NCI-H2107 treated with DMSO at 0.1 percent for 48 hours (cell line): ENCODE results near the gene SLC15A4.
"Not testable (repeated sequence)": the region's sequence is repeated elsewhere in the genome, so short reads cannot be mapped to it uniquely, and the experiment has no call there.

Experiments used
- DNase-seq: peaks from one replicate; lab custom pipeline; 2025; ENCODE audit not compliant: unreplicated experiment; lab: John Stamatoyannopoulos, UW

The SLC15A4 gene

DNA sequence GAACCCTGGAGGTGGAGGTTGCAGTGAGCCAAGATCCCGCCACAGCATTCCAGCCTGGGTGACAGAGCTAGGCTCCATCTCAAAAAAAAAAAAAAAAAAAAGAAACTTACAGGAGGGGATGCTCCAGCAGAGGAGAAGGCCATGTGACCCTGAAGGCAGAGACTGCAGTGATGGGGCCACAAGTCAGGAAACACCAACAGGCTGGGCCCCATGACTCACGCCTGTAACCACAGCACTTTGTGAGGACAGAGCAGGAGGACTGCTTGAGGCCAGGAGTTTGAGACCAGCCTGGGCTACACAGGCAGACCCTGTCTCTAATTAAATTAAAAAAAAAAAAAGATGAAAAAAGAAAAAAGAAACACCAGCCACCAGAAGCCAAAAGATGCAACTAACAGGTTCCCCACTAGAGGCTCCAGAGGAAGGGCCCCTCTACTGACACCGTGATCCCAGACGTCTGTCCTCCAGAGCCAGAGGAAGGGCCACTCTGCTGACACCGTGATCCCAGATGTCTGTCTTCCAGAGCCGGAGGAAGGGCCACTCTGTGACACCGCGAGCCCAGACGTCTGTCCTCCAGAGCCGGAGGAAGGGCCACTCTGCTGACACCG is 20.4 kb upstream of the SLC15A4 start:
- DNase-seq: no peak

DNA sequence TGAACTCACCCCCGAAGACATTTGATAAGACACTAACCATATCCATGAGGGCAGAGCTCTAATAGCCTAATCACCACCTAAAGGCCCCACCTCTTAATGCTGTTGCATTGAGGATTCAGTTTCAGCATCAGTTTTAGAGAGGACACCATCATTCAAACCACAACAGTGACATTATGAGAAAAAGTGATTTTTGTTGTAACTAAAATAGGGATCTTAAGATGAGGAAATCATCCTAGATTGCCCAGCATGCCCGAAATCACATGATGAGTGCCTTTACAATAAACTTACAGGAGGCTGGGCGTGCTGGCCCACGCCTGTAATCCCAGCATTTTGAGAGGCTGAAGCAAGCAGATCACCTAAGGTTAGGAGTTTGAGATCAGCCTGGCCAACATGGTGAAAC is 19.8 kb upstream of the SLC15A4 start:
- DNase-seq: no peak

DNA sequence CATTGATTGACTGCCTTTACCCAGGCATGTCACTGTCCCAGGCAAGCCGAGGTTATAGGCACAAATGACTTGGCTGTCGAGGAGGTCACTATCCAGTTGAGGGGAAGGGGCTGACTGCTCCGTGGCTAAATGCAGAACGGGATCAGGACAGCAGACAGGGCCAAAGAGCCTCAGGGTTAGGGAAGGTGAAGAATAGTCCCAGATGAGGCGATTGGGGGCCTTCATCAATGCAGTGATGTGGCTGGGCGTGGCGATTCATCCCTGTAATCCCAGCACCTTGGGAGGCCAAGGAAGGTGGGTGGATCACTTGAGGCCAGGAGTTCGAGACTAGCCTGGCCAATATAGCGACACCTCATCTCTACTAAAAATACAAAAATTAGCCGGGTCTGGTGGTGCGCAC is 18.8 kb upstream of the SLC15A4 start:
- no peak for DNase-seq

DNA sequence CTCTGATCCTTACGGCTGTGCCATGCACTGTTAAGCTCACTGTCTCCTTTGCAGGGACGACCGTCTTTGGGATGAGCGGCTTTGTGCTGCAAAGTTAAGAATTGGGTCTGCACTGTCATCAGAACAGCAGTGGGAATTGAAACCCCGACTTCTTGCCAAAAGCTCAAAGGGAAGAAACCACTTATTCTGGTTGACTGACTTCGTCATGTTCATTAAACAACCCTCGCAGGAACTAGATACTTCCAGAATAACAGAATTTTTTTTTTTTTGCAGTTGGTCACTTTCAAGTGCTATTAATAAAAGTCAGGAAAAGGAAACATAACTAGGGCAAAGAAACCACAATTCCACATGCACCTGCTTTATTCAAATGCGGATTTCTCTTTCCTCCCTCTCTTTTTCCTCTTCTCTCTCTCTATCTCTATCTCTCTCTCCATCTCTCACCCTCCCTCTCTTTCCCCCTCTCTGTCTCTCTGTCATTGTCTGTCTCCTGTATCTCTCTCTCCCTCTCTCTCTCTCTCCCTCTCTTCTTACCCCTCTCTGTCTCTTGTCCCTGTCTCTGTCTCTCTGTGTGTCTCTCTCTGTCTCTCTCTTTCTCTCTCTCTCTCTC is 17.2 kb upstream of the SLC15A4 start:
- DNase-seq: peak; percentile 58

DNA sequence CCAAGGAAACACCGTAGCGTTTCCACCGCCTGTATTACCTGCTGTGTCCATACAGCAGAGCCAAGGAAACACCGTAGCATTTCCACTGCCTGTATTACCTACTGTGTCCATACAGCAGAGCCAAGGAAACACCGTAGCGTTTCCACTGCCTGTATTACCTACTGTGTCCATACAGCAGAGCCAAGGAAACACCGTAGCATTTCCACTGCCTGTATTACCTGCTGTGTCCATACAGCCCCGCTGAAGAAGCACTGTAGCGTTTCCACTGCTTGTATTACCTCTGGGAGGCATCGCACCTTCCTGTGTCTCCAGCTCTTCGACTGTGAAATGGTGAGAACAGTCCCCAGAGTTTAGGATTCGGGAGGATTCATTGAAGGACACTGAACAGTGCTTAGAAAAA is 16.1 kb upstream of the SLC15A4 start:
- DNase-seq: not testable (repeated sequence)

DNA sequence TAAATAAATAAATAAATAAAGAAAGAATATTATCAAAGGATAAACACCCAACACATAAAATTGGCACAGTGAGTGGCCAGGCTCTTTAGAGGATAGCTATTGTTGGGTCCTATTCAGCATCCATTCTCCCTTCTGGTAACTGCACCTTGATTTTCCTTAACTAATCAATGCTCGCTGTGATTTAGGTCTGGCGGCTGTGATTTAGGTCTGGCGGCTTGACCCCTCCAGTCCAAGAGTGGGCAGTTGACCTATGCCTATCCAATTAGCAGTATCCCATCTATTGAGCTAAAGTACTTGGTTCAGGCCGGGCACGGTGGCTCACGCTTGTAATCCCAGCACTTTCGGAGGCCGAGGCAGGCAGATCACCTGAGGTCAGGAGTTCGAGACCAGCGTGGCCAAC is 9.7 kb upstream of the SLC15A4 start:
- DNase-seq: no peak

DNA sequence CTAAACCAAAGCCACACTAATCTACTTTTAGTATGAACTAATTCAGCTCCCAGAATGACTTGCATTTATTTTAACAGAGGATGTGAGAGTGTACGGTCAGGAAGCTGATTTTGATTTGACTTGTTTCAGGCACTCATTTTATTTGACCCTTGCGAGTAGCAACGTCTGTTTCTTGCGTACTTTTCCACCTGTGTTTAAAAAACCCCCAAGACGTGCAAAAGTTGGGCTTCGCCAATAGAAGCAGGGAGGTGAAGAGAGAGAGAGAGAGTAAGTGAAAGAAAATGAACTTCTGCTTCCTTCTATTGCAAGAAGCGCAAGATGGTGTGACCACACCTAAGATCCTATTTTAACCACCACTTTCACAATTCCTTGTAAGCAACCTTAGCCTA is 6.7 kb upstream of the SLC15A4 start:
- DNase-seq: no peak

DNA sequence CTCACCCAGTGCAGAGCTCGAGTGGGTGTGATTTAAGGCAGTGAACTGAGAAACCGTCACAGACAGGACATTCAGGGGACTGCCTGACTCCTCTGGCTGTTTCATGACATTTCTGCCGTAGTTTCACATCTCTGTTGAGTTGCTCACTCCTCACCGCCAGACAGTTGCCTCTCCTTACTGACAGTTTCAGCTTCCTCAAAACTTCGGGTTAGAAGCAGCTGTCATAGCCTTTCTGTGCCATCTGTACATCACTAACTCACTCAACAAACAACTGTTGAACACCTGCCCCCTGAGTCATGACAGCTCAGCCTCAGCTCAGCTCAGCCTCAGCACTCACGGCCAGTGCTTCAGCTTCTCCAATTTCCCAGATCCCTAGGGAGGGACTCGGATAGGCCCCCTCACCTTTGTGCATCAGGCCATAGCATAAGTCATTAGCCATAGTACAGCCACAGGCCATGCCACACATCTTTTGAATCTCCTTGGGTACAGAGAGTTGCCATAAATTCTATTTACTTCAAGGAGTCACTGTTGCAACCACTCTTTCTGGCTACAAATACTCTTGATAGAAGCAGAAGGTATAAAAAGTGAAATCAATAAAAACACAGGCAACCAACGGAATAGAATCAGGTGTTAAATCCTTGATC is 6.2 kb upstream of the SLC15A4 start:
- no peak for DNase-seq

DNA sequence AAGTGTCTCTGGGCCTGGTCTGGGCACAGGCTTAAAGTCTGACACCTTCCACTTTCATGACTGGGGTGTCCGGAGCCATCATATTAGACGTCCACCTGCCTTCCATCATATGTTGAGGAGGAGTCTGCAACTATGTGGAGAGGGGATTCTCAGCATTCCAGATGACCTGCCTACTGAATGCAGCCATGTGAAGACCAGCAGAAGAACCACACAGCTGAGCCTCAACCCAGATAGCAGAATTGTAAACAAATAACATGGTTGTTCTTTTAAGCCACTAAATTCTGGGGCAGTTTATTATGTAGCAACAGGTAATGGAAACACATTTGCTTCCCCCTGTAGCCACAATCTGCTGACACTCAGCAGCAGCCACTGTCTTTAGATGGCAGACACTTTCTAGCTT is 4.0 kb upstream of the SLC15A4 start:
- no peak for DNase-seq

DNA sequence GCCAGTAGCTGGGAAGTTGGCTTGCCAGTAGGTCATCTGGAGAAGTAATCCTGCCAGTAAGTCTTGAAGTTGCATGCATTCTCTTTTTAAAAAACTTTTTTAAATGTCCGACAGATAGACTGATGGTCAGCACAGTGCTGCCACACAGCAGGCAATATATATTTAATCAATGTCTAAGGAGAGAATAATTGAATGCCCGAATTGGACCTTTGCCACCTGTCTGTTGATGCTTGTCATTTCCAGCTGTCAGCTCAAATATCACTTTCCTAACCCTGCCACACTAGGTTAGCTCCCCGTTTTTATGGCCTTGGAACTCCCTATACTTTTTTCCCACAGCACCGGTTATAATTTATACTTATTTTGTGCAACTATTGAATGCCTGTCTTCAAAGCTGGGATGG is 2.1 kb upstream of the SLC15A4 start:
- peak; percentile 70 for DNase-seq

DNA sequence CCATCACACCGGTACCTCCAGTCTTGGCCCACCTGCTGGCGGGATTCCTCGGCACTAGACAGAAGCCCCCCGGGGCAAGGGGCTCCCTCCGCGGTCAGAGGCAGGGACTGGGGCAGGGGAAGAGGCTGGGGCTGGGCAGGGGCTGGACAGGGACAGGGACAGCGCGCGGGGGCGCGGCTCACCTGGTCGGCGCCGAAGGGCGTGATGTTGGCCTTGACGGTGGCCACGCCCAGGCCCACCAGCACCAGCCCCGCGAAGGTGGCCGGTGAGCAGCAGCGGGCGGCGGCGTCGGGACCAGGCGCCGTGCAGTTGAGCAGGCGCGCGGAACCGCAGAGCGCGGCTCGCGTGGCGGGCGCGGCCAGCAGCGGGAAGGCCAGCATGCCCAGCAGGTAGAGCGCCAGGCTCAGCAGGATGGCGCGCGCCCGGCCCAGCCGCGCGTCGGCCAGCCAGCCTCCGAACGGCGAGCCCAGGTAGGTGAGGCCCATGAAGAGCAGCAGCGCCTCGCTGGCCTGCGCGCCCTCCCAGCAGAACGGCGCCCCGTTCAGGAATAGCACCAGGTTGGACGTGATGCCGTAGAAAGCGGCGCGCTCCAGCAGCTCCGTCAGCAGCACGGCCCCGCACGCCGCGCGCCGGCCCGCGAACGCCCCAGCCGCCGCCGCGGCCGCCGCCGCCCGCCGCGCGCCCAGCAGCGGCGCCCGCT is 392 bp downstream of the SLC15A4 start:
- DNase-seq: no peak

DNA sequence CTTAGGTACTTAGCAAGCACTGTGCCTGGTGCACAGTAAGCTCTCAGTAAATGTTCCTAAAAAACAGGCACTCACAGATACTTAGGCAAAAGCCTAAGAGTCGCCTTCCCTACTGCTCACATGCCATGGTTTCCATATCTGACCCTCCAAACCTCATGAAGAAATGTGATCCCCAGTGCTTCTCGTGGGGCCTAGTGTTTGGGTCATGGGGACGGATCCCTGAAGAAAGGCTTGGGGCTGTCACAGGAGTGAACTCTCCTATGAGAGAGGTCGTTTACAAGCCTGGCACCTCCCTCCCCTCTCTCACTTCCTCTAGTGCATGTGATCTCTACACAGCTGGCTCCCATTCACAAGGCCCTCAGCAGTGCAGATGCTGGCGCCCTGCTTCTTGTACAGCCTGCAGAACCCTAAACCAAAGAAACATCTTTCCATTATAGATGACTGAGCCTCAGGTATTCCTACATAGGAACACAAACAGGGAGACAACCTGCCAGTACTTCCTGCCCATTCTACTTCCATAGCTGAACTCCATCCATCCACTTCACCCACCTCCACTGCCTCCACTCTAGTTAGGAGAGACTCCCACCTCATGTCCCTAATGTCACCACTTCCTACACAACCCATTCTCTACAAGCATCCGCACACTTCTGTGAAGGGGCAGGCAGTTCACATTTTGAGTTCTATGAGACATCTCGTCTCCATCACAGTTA is 2.9 kb downstream of the SLC15A4 start:
- DNase-seq: peak; percentile 75

DNA sequence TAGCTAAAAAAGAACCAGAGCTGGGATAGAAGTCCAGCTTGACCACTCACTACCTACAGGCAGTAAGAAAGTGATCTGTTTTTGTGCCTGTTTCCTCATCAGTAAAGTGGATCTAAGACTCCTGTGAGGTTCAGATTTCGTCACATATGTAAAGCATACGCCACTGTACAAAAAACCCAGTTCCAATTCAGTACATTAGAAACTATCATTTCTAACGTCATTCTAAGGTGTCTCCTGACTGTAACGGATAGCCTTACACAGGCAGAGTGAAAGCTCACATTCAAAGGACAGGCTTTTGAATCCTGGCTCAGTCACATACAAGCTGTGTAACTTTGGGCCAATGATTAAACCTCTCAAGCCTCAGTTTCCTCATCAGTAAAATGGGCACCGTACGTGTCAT is 3.5 kb downstream of the SLC15A4 start:
- no peak for DNase-seq

DNA sequence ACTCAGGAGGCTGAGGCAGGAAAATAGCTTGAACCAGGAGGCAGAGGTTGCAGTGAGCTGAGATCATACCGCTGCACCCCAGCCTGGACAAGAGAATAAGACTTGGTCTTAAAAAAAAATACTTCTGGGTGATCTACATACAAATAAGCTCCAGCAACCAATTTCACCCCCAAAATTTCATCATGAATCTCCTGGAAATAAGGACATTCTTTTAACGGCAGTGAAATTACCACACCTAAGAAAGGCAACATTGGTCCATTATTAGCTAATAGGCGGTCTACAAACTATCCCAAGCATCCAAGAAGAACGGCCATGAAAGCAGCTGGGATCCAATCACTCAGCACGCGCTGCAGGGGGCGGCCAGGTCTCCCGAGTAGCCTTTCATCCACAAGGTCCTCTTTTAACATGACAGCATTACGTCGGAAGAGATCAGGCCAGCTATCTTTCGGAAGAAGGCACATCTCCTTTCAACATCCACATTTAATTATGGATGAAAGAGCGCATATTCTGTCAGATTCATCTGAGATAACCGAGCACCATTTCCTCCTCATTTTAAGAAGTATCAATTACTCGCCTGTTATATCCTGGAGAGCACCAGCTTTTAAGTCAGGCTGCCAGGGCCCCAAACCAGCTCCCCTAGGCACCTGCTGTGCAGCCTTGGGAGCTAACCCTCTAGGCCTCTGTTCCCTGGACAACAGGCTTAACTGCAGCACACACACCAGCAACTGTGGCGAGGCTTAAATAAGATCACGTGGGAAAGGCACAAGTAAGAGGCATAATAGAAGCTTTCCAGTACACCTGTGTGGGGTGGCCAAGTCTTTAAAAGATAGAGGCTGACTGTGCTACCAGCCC is 4.2 kb downstream of the SLC15A4 start:
- peak; percentile 96 for DNase-seq

DNA sequence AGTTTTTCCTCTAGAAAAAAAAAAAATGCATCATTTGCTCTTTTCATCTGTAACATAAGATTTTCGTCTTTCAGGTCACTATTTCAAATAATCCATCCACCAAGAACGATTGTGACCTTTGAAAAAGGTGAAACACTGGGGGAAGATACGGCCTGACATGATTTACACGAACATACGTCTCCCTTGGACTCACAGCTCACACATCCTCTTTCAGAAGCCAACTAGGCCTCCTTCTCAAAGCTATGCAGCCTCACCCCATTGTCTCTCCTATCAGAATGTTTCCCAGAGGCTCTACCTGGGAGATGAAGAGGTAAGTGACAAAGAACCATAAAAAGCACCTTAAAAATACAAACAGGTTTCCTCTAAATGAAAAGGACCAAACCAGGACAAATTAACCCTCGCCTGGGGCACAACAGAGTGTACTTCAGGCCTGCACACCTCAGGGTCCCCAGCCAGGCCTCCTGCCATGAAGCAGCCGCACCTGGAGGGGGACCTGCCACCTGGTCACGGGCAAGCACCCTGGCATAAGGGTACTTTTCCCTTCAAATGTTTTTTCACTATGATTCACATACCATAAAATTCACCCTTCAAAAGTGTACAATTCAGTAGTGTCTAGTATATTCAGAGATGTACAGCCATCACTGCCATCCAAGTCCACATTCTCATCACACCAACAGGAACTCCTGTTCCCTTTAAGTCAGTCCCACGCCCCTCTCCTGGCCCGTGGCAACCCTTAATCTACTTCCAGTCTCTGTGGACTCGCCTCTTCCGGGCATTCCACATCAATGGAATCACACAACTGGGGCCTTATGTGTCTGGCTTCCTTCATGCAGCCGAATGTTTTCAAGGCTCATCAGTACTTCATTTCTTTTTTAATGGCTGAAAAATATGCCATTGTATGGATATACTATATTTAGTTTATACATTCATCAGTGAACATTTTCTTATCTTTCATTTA is 5.4 kb downstream of the SLC15A4 start:
- no peak for DNase-seq

DNA sequence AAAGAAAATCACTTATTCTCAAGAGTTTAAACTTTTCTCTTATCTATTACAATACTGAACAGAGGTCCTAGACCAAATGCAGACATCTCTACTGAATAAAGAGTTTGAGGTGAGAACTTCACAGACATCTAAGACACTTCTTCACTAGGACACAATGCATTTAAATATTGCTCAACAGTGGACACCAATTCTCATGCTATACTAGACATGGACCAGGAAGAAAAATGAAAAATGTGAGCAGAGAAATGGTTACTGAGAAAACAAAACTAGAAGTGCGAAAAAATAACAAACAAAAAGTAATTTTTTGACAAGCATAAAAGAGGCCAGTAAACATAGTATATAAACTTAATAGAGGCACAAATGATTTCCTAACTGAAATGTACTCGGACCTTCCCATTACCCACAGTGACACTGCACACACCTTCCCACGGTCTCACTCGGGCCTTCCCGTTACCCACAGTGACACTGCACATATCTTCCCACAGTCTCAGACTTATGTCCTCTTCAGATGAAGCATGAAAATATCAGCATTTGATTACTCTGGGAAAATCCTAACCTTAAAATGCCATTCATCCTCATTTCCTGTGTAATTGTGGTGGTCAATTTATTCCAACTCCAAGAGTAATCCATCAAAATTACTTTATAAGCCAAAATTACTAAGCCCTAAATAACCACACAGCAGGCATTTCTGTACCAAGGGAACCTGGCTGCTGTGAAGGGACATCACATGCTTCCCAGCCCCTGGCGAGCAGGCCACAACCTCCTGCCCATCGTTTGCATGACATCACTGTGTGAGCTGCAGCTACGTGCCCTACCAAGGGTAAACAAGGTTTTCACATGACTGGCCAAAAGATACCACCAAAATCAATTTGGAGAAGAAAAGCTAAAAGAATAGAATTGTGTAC is 6.4 kb downstream of the SLC15A4 start:
- peak; percentile 39 for DNase-seq

DNA sequence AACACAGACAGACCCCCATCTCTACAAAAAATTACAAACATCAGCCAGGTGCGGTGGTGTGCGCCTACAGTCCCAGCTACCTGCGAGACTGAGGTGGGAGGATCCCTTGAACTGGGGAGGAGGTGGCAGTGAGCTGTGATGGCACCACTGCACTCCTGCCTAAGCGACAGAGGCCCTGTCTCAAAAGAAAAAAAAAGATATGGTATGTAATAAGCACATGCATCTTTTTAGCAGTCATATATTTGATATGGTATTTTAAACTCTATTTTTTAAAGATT is 7.2 kb downstream of the SLC15A4 start:
- no peak for DNase-seq

DNA sequence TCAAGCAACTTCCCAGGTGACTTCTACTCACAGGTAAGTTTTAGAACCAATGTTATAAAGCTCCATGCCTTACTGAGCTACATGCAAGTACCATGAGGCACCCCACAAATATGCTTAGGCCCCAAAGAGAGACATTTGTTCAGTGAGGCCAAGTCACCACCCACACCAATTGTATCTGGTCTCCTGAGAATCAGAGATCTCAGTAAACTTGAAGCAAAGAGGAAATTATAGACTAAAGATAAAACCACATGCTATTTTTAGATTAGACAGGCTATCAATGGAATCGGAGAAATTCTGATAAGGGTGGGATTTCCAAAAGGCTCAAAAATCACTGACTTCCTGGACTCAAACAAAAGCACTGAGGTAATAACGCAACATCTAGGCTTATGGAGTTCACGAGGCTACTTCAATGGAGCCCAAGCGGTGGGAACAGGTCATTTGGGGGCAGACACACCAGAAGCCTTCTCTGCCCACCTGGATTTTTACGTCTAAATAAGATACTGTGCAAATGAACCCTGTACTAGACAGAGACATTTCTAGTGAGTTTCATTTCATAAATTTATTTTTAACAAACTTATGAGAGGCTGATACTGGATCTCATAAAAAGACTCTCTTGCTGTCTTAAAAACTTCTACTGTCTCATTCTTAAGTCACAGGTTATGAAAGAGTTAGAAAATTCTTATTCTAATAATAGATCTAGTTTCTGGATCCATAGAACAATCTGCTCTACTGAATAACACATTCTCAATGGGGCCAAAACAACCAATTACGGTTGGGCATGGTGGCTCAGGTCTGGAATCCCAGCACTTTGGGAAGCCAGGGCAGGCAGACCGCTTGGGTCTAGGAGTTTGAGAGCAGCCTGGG is 7.7 kb downstream of the SLC15A4 start:
- no peak for DNase-seq
